NT2/D1 (cell line): Measurements from ENCODE around the gene NAAA.

Source experiments
- SUZ12 ChIP-seq: IDR thresholded peaks from 2 replicates; pipeline ENCODE4 v1.6.1; 2011; ENCODE audit not compliant: insufficient read length, insufficient read depth; ENCODE audit errors: extremely low read depth
- YY1 ChIP-seq: IDR thresholded peaks from 2 replicates; pipeline ENCODE4 v1.6.1; 2011; ENCODE audit not compliant: insufficient read length, insufficient read depth
- ZNF274 ChIP-seq: IDR thresholded peaks from 2 replicates; pipeline ENCODE4 v1.6.1; 2011; ENCODE audit warnings: mild to moderate bottlenecking, low read depth, low read length

DNA sequence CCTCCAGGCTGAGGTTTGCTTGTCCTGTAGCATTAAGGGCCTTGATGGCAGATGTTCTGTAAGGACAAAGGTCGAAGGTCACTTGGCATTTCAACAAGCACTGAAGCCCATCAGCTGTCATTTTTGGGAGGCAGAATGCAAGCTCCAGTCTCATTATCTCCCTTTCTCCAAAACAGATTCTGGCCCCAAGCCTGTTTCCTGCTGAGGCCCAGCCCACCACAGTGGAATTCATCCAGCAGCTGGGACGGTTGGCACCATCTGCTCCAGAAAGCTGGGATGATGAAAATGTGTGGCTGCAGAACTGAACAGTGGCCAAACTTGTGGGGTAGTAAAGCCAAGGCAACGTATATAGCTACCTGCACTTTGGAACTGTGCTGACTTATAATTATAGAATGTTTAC, 20.9 kb downstream of the NAAA start:
- TF ChIP-seq YY1 (no peak), ZNF274 (no peak), SUZ12 (no peak)
